Measurements from ENCODE around the gene NOX5.

NOX5 gene

DNA sequence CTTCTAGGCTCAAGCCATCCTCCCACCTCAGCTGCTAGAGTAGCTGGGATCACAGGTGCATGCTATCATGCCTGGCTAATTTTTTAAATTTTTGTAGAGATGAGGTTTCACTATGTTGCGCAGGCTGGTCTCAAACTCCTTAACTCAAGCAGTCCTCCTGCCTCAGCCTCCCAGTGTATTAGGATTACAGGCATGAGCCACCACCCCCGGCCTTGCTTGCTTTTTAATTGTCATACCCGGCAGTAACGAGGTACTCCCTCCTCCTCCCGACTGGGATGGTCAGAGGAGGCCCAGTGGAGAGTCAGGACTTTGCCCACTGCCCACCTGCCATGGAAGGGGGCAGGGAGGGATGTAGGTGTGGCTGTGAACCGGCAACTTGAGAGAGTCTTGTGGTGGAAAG, 4.5 kb downstream of the NOX5 start:
- no peak for DNase-seq (ENCODE audit: low read depth)

DNA sequence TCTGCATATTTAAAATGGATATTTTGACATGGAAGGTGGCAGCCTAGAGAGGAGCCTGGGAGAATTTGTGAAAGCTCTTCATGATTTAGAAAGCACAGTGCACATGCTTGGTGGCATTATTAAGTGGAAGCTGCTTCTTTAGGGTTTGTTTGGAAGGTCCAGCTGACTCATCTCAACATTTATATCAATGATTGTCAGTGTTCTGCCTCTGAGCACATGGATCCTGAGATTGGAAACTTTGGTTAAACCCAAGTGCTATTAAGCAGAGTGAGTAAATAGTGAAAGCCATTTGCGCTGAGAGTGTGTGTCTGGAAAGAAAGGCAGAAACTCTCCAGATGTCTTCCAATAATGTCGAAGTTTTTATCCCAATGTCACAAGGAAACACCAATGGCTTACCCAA, 7.4 kb downstream of the NOX5 start:
- no peak for DNase-seq (ENCODE audit: low read depth)

DNA sequence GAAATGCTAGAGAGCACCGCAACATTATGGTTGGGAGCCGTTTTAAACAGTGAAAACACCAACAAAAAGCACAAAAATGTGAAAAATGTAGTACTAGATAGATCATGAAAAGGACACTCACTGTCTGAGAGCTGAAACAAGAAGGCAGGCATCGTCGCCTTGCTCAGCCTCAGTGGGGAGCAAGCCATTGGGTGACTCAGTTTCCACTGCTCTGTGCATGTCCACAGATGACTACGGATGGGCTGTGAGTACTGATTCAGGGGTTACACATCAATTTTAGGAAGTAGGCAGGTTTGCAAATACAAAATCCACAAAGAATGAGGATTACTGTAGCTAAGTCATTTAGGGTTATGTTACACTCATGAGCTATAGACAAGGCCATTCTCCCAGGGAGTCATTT, 10.8 kb downstream of the NOX5 start:
- no peak for DNase-seq (ENCODE audit: low read depth)

DNA sequence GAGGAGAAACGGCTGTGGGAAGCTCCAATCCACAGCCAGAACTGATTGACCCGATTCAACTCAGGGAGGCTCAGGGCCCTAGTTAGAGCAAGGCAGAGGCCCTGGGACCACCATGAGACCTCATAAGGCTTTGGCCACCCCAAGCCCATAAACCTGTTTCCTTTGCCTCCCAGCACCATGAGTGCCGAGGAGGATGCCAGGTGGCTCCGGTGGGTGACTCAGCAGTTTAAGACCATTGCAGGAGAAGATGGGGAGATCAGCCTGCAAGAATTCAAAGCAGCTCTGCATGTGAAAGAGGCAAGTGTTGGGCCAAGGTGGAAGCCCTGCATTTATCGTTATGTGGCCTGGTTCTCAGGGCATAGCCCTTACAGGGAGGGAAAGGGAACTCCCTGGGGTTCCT, 11.9 kb downstream of the NOX5 start:
- no peak for DNase-seq (ENCODE audit: low read depth)

DNA sequence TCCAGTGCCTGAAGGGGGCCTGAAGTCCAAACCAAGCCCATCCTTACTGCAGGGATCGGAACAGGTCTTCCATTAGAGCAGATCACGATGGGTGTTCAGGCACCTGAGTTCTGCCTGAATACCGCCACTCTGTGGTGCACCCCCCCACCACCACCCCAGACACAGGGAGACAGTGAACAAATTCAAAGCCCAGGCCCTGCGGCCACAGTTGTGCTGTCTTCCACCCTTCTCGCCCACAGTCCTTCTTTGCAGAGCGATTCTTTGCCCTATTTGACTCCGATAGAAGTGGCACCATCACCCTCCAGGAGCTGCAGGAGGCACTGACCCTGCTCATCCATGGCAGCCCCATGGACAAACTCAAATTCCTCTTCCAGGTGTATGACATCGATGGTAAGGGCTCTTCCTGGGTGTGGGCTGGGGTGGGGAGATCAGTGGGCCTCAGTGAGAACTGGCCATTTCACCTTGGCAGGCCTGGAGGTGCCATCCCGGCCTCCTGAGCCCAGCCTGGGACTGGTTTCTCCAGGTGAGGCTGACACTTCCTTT, 13.6 kb downstream of the NOX5 start:
- no peak for DNase-seq (ENCODE audit: low read depth)

DNA sequence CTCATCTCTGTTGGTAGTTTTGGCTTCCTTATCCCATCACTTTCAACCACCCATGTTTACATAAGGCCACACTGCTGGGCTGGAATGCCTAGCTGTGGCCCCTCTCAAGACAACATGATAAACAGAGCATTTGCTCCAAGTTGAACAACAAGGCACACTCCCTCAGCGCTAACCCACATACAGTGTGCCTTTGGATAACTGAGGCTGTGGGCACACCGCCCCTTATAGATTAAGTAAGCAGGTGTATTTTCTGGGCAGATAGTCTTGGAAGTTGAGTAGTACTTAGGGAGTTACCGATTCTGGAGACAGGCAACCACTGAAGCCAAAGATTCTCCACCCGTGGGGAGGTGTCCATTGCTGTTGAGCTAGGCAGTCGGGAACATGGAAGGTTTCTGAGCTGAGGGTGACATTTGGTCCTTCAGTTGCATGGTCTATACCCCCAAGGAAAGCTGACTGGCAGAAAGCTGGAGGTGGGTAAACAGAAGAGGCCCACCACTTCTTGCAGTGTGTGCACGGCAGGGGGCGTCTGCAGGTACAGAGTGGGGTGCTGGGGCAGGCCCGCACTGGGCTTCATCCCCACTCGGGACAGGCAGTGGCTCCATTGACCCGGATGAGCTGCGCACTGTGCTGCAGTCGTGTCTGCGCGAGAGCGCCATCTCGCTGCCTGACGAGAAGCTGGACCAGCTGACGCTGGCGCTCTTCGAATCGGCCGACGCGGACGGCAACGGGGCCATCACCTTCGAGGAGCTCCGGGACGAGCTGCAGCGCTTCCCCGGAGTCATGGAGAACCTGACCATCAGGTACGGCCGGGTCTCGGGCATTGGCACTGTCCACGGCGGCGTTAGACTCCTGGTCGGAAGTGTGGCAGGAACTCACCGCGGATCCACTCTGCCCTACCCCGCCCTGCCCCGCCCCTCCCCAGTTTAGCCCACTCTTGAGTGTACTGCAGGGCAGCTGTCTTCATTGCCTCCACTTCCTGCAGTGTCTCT, 16.8 kb downstream of the NOX5 start:
- no peak for DNase-seq (ENCODE audit: low read depth)

DNA sequence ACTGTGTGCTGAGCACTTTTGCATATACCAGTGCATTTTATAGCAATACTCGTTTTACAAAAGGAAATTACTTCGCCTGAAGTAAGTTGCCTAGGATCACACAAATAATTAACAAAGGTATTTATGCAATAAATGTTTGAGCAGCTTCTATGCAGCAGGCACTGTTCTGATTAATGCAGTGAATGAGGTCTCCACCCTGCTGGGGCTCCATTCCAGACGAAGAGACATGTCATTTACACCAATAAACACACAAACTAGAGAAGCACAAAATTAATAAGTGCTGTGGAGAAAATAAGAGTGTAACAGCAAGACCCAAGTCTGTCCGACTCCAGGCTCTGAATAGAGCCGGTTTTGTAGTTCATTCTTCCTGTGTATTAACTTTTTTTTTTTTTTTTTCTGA, 17.5 kb downstream of the NOX5 start:
- DNase-seq (ENCODE audit: low read depth), result no peak

DNA sequence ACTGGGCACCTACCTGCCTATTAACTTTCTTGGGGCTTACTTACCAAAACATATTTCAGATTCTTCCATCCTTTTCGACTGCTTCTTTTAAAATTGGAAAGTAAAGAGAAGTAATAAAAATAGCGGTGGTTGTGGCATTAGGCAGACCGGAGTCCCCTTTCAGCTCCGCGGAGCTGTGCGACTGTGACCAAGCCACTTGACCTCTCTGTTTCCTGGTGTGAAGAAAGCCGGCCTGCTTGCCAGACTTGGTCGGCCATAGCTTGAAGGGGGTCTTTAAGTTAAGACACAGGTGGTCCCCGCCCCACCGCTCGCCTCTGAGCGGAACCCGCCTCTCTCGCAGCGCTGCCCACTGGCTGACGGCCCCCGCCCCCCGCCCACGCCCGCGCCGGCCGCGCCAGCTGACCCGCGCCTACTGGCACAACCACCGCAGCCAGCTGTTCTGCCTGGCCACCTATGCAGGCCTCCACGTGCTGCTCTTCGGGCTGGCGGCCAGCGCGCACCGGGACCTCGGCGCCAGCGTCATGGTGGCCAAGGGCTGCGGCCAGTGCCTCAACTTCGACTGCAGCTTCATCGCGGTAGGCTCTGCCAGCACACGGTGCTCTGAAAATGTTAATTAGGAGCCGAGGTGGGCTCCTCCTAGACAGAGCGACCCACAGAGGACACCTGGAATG, 18.3 kb downstream of the NOX5 start:
- DNase-seq (ENCODE audit: low read depth), result no peak

DNA sequence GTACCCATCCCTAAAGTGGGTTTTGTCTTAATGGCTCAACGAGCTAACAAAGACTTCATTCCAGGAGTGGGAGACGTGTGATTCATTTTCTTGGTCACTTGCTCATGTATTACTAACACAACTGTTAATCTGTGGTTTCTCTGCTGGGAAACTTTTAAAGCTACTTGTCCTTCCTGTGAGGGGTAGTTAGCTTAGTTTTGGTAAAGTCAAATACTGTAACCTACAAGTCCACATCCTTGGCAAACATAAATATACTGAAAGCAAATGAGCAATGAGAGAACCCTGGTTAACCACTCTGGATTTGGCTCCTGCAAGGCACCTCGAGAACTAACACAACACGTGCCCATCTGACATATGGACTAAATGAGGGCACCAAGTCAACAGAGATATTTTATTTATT, 19.9 kb downstream of the NOX5 start:
- DNase-seq (ENCODE audit: low read depth), result no peak

DNA sequence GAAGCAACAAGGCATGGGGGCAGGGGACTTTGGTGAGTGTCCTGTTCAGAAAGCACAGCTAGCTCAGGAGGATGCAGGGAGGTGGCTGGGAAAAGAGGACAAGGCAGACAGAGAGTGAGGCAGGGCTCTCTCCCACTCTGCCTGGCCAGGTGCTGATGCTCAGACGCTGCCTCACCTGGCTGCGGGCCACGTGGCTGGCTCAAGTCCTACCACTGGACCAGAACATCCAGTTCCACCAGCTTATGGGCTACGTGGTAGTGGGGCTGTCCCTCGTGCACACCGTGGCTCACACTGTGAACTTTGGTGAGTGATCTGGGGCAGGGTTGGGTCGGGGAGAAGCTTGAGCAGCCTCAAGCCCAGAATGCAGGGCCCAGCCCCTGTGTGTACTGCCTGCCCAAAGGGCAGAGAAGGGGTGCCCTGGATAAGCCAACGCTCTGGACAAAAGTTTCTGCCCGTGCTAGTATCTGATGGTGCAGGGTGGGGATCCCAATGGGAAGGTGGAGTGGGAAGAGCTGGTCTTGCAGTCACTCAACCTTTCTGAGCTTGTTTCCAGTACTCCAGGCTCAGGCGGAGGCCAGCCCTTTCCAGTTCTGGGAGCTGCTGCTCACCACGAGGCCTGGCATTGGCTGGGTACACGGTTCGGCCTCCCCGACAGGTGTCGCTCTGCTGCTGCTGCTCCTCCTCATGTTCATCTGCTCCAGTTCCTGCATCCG, 20.9 kb downstream of the NOX5 start:
- no peak for DNase-seq (ENCODE audit: low read depth)

DNA sequence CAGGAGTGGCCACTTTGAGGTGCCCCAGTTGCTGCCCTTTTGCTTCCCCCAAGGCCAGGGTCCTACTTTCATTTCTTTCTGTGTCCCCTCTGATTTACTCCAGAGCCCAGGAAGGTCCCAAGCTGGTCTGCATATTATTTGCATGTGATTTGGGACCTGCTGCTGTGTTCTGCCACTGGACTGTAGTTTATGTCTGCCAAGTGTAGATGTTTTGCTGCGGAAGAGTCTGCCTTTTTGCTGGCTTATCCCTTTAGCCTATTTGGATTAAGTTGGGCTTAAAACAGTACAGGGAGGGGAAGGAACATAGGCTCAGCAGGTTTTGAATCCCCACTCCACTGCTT, 21.4 kb downstream of the NOX5 start:
- DNase-seq (ENCODE audit: low read depth), result no peak

DNA sequence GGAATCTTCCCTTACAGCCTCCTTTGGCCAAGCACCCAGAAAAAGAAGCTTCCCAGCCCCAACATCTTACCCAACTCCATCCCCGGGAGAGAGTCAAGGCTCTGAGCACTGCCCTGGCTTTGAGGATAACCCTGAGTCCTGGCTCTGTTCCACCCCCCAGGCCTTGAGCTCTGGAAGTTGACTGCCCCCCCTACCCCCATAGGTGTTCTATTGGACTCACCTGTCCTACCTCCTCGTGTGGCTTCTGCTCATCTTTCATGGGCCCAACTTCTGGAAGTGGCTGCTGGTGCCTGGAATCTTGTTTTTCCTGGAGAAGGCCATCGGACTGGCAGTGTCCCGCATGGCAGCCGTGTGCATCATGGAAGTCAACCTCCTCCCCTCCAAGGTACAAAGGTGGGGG, 22.3 kb downstream of the NOX5 start:
- no peak for DNase-seq (ENCODE audit: low read depth)

DNA sequence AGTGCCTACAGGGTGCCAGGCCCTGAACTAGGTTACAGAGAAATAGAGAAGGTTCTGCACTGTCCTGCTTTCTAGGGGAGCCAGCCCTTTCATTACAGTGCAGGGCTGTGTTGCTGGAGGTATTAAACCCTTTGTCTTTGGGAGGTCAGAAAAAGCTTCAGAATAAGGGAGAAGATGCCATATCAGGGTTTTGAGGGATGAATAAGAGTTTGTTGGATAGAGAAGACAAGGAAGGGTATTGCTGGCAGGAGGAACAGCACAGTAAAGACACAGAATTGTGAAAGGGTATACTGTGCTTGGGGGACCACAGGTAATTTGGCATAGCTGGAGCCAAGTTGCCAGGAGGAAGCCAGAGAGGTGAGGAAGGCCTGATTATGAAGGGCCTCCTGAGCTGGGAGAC, 23.0 kb downstream of the NOX5 start:
- DNase-seq (ENCODE audit: low read depth), result no peak

DNA sequence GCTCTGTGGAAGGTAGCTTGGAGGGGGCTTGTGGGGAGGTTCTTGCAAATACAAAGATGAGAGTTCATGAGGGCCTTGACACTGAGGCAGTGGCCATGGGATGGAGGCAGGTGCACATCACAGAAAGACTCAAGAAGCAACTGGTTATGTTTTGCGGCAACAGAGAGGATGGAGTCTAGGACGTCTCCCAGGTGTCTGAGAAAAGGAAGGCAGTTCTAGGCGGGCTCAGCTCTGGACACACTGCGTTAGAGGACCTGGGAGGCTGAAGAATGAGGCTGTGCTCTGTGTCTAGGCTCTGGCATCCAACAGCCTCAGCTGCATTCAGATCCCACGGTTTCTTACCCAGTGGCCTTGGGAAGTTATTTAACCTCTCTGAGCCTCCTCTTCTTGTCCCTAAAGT, 23.5 kb downstream of the NOX5 start:
- no peak for DNase-seq (ENCODE audit: low read depth)

DNA sequence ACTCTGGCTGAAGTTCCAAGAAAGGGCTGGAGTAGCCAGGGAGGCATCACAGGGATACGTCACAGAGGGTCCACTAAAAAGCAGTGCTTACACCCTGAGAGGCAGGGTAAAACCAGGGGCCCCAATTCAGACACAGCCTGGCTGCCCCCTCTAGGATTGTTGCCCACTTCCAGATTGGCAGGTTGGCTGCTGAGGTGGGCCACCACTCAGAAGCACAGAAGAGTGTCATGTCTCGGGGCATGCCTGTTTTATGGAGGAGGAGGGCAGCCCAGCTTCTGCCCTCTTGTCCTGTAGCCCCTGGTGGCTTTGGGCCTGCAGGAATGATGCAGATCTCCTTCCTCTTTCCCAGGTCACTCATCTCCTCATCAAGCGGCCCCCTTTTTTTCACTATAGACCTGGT, 24.0 kb downstream of the NOX5 start:
- no peak for DNase-seq (ENCODE audit: low read depth)

DNA sequence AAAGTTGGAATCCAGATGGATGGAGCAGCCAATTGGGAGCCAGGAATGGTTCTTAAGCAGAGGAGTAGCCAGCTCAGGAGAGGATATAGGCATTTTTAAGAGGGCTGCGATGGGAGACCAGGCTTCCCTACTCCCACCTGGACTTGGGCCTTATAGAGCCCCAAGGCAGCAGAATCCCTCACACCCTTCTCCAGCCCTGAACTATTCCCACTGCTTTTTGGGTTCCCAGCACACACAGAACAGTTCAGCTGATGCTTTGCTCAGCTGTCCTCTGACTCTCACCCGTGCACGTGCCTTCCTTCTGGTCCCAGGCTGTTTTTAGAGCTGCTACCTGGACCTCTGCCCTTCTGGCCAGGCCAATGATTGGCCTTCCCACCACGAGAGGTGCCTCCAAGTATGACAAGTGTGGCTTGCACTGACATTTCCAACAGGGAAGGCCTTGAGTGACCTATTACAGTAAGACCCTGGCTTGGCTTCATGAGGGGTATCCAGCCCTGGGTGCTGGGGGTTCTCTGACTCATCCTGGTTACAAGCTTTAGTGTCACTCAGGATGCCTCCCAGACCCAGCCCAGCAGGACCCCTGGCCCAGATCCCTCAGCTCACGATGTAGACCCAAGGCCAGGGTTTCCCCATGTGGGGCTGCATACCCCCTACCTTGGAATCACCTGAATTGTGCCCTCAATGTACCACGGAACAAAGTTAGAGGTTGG, 25.2 kb downstream of the NOX5 start:
- DNase-seq (ENCODE audit: low read depth), result no peak

DNA sequence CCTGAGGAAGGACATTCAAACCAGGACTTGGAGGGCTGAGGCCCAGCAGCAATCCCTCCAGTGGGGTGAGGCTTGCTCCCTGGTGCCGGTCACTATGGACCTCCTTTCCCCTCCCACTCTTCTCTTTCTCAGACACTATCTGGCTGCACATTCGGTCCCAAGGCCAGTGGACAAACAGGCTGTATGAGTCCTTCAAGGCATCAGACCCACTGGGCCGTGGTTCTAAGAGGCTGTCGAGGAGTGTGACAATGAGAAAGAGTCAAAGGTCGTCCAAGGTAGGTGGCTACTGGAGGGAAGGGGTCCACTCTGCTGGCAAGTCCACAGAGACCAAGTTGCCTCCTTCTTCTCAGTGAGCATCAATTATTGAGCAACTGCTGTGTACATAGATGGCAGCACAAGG, 28.0 kb downstream of the NOX5 start:
- DNase-seq (ENCODE audit: low read depth), result no peak

DNA sequence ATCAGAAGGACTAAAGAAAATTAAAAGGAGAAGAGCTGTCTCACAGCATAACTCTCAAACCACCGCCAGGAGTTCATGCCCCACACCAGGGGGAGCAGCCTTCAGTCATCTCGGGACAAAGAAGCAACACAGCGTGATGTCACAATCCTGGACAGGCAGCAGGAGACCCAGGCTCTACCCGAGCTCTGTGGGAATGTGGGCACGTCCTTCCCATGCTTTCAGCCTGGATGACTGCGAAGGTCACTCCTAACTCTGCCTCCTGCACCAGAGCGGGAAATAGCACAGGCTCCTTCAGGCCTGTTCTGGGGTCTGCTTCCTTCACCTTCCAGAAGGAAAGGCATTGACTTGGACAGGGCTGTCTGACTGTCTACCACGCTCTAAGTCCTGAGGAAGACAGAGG, 31.3 kb downstream of the NOX5 start:
- no peak for DNase-seq (ENCODE audit: low read depth)

DNA sequence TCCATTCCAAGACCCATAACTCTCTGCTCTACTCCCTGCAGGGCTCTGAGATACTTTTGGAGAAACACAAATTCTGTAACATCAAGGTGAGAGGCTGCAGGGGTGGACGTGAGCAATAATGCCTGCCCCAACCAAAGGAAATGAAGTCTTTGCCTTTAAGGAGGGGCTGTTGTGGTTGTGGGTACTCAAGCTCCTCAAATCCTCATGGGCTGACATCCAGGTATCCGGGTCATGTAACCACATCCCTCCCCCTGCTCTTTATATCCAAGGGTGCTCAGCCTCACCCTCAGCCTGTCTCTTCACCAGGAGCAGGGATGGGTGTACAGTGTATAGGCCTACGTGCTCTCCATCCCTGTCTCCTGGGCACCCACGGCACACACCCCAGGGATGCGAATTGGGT, 32.3 kb downstream of the NOX5 start:
- no peak for DNase-seq (ENCODE audit: low read depth)

DNA sequence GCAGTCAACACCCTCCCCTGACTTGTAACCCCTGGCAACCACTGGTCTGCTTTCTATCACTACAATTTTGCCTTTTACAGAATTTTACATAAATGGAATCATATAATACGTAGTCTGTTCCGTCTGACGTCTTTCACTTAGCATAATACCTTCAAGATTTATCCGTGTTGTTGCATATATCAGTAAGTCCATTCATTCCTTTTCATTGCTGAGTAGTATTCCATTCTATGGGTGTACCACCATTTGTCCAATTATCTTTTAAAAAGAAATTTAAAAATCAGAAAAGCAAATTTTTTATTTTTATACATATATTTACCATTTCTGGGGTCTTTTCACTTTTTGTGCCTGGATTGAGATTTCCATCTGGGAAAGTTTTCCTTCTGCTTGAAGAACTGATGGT, 35.5 kb downstream of the NOX5 start:
- DNase-seq (ENCODE audit: low read depth), result no peak

DNA sequence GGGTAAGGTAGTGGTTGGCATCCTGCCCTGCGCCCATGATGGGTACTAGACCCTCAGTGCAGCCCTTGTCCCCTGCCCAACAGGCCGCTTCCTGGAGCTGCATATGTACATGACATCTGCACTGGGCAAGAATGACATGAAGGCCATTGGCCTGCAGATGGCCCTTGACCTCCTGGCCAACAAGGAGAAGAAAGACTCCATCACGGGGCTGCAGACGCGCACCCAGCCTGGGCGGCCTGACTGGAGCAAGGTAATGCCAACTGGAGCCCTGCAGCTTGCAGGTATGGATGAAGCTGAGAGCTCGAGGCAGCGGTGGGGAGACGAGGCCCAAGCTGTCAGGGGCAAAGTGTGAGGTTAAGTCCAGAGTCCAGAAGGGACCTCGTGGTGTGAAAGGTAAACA, 40.8 kb downstream of the NOX5 start:
- no peak for DNase-seq (ENCODE audit: low read depth)

DNA sequence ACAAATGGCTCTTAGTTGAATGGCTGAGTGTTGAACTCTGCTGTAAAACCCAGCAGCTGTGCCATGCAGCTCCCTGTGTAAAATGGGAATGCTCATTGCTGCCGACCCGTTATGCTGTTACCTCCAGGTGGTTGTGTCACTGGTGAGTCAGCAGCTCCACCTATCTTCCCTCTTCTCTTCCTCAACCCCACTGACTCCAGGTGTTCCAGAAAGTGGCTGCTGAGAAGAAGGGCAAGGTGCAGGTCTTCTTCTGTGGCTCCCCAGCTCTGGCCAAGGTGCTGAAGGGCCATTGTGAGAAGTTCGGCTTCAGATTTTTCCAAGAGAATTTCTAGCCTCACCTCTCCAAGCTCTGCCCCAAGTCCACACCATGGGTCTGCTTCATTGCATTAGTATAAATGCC, 41.9 kb downstream of the NOX5 start:
- DNase-seq (ENCODE audit: low read depth), result no peak

Measured in T-helper 22 cell (primary cell).